Activated CD8-positive, alpha-beta T cell treated with anti-CD3 and anti-CD28 coated beads for 36 hours (primary cell): ENCODE data around the gene ADD1. TPM values are rescaled to one million over a fixed set of nuclear protein-coding genes. Genes with fewer than 3 reads are reported as not detected.

Experiments
- ATAC-seq: fragments of 200-7000 bp; cut with Tn5 transposase; one replicate; pipeline ENCODE4 v1.10.0; 2021; ENCODE audit warnings: mild to moderate bottlenecking, moderate library complexity
- CTCF ChIA-PET: fragments of 350-600 bp; sonication (Branson Sonifier 250); formaldehyde crosslinking; loops from one replicate; lab custom pipeline; 2021; ENCODE audit warnings: antibody characterized with exemption; lab: Charles Lee
- POLR2A ChIA-PET: fragments of 350-600 bp; sonication (Branson Sonifier 250); formaldehyde crosslinking; loops from one replicate; lab custom pipeline; 2021; ENCODE audit warnings: antibody characterized with exemption; lab: Charles Lee
- DNase-seq: peaks from one replicate; pipeline ENCODE4 v3.0.0-alpha.2; 2020
- H3K27ac Mint-ChIP-seq: one replicate; pipeline ENCODE4 v1.8.0; 2021; ENCODE audit warnings: mild to moderate bottlenecking, mixed read lengths
- H3K27me3 Mint-ChIP-seq: one replicate; pipeline ENCODE4 v1.8.0; 2021; ENCODE audit warnings: mixed read lengths
- H3K36me3 Mint-ChIP-seq: one replicate; pipeline ENCODE4 v1.8.0; 2021; ENCODE audit warnings: low read depth, mixed read lengths
- H3K4me1 Mint-ChIP-seq: one replicate; pipeline ENCODE4 v1.8.0; 2021; ENCODE audit warnings: low read depth, mixed read lengths
- H3K4me3 Mint-ChIP-seq: one replicate; pipeline ENCODE4 v1.8.0; 2021; ENCODE audit warnings: mild to moderate bottlenecking, moderate library complexity, mixed read lengths
- H3K9me3 Mint-ChIP-seq: one replicate; pipeline ENCODE4 v1.8.0; 2021; ENCODE audit warnings: mixed read lengths
- intact Hi-C: fragments of 100-400 bp; cut with micrococcal nuclease; formaldehyde crosslinking; loops from one replicate; pipeline ENCODE4 v1.10.0; 2022
- total RNA-seq, 2 experiments: library from RNA; stranded (reverse); gene quantifications; one replicate each; pipeline ENCODE4 v1.2.3, GENCODE V29; 2021
- TF ChIP-seq, protein P1 (sequence below): fragments of 200-600 bp; IDR thresholded peaks from one replicate; pipeline ENCODE4 v1.8.0; 2022; ENCODE audit warnings: antibody characterized with exemption, mild to moderate bottlenecking

The ADD1 gene
- total RNA-seq, 2 experiments from 2014 or later, result 149 to 154 TPM

- no peak overlapping the region for H3K4me3 Mint-ChIP-seq
- no peaks in the 10 kb centered on the region for H3K27me3 Mint-ChIP-seq
- H3K36me3 Mint-ChIP-seq, result peaks cover 1% of the 10 kb centered on the region
- intact Hi-C loops, result no loop called here
- no peak for DNase-seq
- TF ChIP-seq, protein P1, sequence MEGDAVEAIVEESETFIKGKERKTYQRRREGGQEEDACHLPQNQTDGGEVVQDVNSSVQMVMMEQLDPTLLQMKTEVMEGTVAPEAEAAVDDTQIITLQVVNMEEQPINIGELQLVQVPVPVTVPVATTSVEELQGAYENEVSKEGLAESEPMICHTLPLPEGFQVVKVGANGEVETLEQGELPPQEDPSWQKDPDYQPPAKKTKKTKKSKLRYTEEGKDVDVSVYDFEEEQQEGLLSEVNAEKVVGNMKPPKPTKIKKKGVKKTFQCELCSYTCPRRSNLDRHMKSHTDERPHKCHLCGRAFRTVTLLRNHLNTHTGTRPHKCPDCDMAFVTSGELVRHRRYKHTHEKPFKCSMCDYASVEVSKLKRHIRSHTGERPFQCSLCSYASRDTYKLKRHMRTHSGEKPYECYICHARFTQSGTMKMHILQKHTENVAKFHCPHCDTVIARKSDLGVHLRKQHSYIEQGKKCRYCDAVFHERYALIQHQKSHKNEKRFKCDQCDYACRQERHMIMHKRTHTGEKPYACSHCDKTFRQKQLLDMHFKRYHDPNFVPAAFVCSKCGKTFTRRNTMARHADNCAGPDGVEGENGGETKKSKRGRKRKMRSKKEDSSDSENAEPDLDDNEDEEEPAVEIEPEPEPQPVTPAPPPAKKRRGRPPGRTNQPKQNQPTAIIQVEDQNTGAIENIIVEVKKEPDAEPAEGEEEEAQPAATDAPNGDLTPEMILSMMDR, result no peak
- H3K4me1 Mint-ChIP-seq, result peaks cover 9% of the 10 kb centered on the region
- no peaks in the 10 kb centered on the region for H3K9me3 Mint-ChIP-seq
- CTCF ChIA-PET, result no interaction called here
- POLR2A ChIA-PET, result interaction anchor here (1.0 kb wide), 1 partner anchor 11 kb away, joined by 3 read pairs; no protein-coding TSS in a partner anchor
- no peak overlapping the region for H3K27ac Mint-ChIP-seq
- no peak for ATAC-seq
These were observed 37.0 kb upstream of the ADD1 start for GRCh38 chr4:2806390-2807355.

DNA sequence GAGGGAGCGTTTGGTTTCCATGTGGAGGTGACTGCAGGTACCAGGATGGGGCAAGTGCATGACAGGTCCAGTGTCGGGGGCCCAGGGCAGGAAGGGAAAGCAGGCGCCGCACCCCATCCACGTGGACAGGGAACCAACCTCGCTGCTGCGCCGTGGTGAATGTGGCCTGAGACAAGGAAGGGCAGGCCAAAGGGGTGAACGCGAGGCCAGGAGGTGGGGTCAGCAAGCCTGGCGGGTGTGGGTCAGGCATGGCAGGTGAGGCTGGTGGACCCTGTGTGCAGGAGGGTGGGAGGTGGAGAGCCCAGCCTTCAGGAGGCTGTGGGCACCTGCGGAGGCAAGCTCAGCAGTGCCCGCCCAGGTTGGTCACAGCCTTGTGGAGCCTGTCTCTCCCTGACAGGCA, 36.1 kb upstream of the ADD1 start:
- Mint-ChIP-seq H3K27me3 (no peaks in the 10 kb centered on the region), H3K9me3 (no peaks in the 10 kb centered on the region), H3K4me3 (no peak overlapping the region), H3K36me3 (peaks cover 6% of the 10 kb centered on the region), H3K4me1 (peaks cover 12% of the 10 kb centered on the region), H3K27ac (no peak overlapping the region)
- CTCF ChIA-PET, result no interaction called here
- POLR2A ChIA-PET, result interaction anchor here (0.8 to 1.5 kb wide), 2 partner anchors 11 to 148 kb away, joined by 3 to 4 read pairs; no protein-coding TSS in a partner anchor
- no peak for DNase-seq
- TF ChIP-seq, protein P1, result no peak
- no peak for ATAC-seq
- intact Hi-C loops, result no loop called here

GRCh38 chr4:2808001-2808400, 35.6 kb upstream of the ADD1 start:
- Mint-ChIP-seq H3K4me3 (no peak overlapping the region), H3K4me1 (peaks cover 12% of the 10 kb centered on the region), H3K9me3 (no peaks in the 10 kb centered on the region), H3K36me3 (peaks cover 10% of the 10 kb centered on the region), H3K27me3 (no peaks in the 10 kb centered on the region), H3K27ac (no peak overlapping the region)
- intact Hi-C loops, result no loop called here
- DNase-seq (no peak), ATAC-seq (no peak)
- CTCF ChIA-PET, result no interaction called here
- POLR2A ChIA-PET, result interaction anchor here (0.8 to 1.5 kb wide), 2 partner anchors 10 to 148 kb away, joined by 3 to 4 read pairs; no protein-coding TSS in a partner anchor
- TF ChIP-seq, protein P1, result no peak

GRCh38 chr4:2809610-2810180, 33.9 kb upstream of the ADD1 start:
- Mint-ChIP-seq H3K27me3 (no peaks in the 10 kb centered on the region), H3K4me3 (no peak overlapping the region), H3K4me1 (peaks cover 29% of the 10 kb centered on the region), H3K36me3 (peaks cover 22% of the 10 kb centered on the region), H3K9me3 (no peaks in the 10 kb centered on the region), H3K27ac (no peak overlapping the region)
- TF ChIP-seq, protein P1, result no peak
- POLR2A ChIA-PET, result interaction anchor here (0.8 to 1.6 kb wide), 3 partner anchors 11 to 23 kb away, joined by 3 to 9 read pairs (median 3); no protein-coding TSS in a partner anchor
- ATAC-seq (no peak), DNase-seq (no peak)
- intact Hi-C loops, result no loop called here
- CTCF ChIA-PET, result interaction anchor here (0.9 to 2.3 kb wide), 2 partner anchors 24 to 139 kb away, joined by 3 to 5 read pairs; no protein-coding TSS in a partner anchor
